Activated CD4-positive, alpha-beta memory T cell treated with anti-CD3 and anti-CD28 coated beads for 36 hours (primary cell): ENCODE results near the gene EMC10. TPM values are rescaled to one million over a fixed set of nuclear protein-coding genes. Genes with fewer than 3 reads are reported as not detected.

ENCODE experiments used
- CTCF ChIA-PET: fragments of 350-600 bp; sonication (Branson Sonifier 250); formaldehyde crosslinking; loops from one replicate; lab custom pipeline; 2021; ENCODE audit warnings: antibody characterized with exemption, inconsistent platforms; lab: Charles Lee
- POLR2A ChIA-PET: fragments of 350-600 bp; sonication (Branson Sonifier 250); formaldehyde crosslinking; loops from one replicate; lab custom pipeline; 2021; ENCODE audit warnings: antibody characterized with exemption; lab: Charles Lee
- DNase-seq: peaks from one replicate; pipeline ENCODE4 v3.0.0-alpha.2; 2020
- H3K27ac Mint-ChIP-seq: one replicate; pipeline ENCODE4 v1.8.0; 2021; ENCODE audit warnings: mixed read lengths
- H3K27me3 Mint-ChIP-seq: one replicate; pipeline ENCODE4 v1.8.0; 2021; ENCODE audit warnings: mixed read lengths
- H3K36me3 Mint-ChIP-seq: one replicate; pipeline ENCODE4 v1.8.0; 2021; ENCODE audit warnings: mixed read lengths
- H3K4me1 Mint-ChIP-seq: one replicate; pipeline ENCODE4 v1.8.0; 2021; ENCODE audit warnings: low read depth, mixed read lengths
- H3K4me3 Mint-ChIP-seq: one replicate; pipeline ENCODE4 v1.8.0; 2021; ENCODE audit warnings: mild to moderate bottlenecking, mixed read lengths
- H3K9me3 Mint-ChIP-seq: one replicate; pipeline ENCODE4 v1.8.0; 2021; ENCODE audit warnings: mixed read lengths
- intact Hi-C: fragments of 100-400 bp; cut with micrococcal nuclease; formaldehyde crosslinking; loops from one replicate; pipeline ENCODE4 v1.15.1; 2023
- total RNA-seq, 2 experiments: library from RNA; stranded (reverse); gene quantifications; one replicate each; pipeline ENCODE4 v1.2.3, GENCODE V29; 2021

EMC10 gene
- total RNA-seq, 2 experiments from 2014 or later, result 37.5 to 37.6 TPM

DNA sequence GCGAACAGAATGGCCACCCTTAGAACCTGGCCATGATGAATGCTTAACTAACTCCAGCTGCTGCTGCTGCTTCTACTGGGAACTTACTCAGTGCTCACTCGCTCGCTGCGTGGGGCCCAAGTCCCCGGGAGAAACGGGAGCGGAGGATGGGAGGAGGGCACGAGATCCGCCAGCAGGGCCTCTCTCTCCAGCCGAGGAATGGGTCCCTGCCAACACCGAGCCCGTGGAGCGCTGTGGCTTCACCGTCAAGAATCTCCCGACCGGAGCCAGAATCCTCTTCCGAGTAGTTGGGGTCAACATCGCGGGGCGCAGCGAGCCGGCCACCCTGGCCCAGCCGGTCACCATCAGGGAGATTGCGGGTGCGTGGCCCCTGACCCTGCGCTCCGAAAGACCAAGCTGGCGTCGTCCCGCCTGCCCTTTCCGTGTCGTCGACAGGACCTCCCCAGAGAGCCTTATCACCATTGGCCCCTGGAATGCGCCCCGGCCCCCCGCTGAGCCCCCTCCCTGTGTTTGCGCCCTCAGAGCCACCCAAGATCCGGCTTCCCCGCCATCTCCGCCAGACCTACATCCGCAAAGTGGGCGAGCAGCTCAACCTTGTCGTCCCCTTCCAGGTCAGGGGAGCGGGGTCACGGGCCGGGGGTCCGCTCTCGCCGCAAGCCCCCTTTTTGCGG, 17.8 kb upstream of the EMC10 start:
- H3K9me3 Mint-ChIP-seq, result no peaks in the 10 kb centered on the region
- H3K36me3 Mint-ChIP-seq, result no peaks in the 10 kb centered on the region
- H3K4me1 Mint-ChIP-seq, result peaks cover 13% of the 10 kb centered on the region
- H3K27ac Mint-ChIP-seq, result no peak overlapping the region
- ChIA-PET POLR2A (no interaction called here), CTCF (interaction anchor here (1.0 kb wide), 1 partner anchor 43 kb away, joined by 4 read pairs; no protein-coding TSS in a partner anchor)
- peaks cover 39% of the 10 kb centered on the region for H3K27me3 Mint-ChIP-seq
- no peak overlapping the region for H3K4me3 Mint-ChIP-seq
- DNase-seq, result no peak
- intact Hi-C loops, result no loop called here

DNA sequence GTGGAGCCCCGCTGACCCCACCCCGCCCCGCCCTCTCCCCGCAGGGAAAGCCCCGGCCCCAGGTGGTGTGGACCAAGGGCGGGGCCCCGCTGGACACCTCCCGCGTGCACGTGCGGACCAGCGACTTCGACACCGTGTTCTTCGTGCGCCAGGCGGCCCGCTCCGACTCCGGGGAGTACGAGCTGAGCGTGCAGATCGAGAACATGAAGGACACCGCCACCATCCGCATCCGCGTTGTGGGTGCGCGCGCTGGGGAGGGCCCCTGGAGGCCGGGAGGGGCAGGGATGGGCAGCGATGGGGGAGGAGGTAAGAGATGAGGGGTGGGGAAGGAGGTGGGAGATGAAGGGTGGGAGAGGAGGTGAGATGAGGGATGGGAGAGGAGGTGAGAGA, 17.2 kb upstream of the EMC10 start:
- intact Hi-C loops, result no loop called here
- H3K4me1 Mint-ChIP-seq, result peaks cover 13% of the 10 kb centered on the region
- H3K27ac Mint-ChIP-seq, result no peak overlapping the region
- ChIA-PET POLR2A (no interaction called here), CTCF (no interaction called here)
- no peaks in the 10 kb centered on the region for H3K9me3 Mint-ChIP-seq
- no peak overlapping the region for H3K4me3 Mint-ChIP-seq
- H3K27me3 Mint-ChIP-seq, result peaks cover 39% of the 10 kb centered on the region
- no peak for DNase-seq
- no peaks in the 10 kb centered on the region for H3K36me3 Mint-ChIP-seq

DNA sequence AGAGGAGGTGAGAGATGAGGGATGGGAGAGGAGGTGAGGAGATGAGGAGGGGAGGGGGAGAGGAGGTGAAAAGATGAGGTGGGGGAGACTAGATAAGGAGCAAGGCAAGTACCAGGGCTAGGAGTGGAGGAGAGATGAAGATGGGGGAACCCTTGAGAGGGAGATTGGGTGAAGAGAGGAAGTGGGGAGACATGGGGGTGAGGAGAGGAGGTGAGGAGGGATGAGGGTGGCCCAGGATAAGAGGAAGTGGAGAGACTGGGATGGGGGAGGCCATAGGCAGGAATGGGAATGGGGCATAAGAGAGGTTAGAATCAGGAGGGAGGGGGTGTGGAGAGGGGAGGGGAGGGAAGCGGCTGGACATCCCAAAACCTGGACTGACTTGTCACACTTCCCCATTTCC, 16.7 kb upstream of the EMC10 start:
- POLR2A ChIA-PET, result no interaction called here
- Mint-ChIP-seq H3K4me3 (no peak overlapping the region), H3K4me1 (peaks cover 13% of the 10 kb centered on the region)

DNA sequence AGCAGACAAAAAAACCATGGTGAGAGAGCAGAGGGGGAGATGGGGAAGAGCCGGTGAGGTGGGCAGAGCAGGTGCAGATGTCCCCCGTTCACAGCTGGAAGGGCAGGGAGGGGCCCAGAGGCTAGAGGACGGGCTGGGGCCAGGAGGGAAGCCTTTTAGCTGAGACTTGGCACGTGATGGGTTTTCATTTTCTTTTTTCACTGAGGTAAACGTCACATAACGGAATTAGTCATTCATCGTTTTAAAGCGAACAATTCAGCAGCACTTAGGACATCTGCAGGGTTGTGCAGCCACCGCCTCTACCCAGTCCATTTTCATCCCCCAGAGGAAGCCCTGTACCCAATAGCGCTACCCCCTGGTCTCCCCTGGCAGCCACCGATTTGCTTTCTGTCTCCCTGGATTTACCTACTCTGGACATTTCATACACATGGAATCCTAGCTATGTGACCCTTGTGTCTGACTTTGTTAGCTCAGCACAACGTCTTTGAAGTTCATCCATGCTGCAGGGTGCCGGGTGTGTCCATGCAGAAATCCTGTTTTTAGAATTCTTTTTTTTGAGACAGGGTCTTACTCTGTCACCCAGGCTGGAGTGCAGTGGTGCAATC, 16.0 kb upstream of the EMC10 start:
- peaks cover 36% of the 10 kb centered on the region for H3K27me3 Mint-ChIP-seq
- CTCF ChIA-PET, result interaction anchor here (0.6 to 4.8 kb wide), 23 partner anchors 10 to 242 kb away, joined by 3 to 54 read pairs (median 5); partner anchors contain the start of gene POLD1
- DNase-seq, result peak; percentile 47
- no peaks in the 10 kb centered on the region for H3K9me3 Mint-ChIP-seq
- no peak overlapping the region for H3K4me3 Mint-ChIP-seq
- H3K36me3 Mint-ChIP-seq, result no peaks in the 10 kb centered on the region
- POLR2A ChIA-PET, result interaction anchor here (1.3 kb wide), 1 partner anchor 103 kb away, joined by 10 read pairs; no protein-coding TSS in a partner anchor
- no peak overlapping the region for H3K27ac Mint-ChIP-seq
- intact Hi-C loops, result loop anchor here (2.0 to 5.0 kb wide), 2 partner anchors 43 to 207 kb away; partner anchors contain the start of gene SPIB
- H3K4me1 Mint-ChIP-seq, result peaks cover 13% of the 10 kb centered on the region

More for the DNA sequence above, 16.7 kb upstream of the EMC10 start:
- CTCF ChIA-PET, result interaction anchor here (1.1 to 4.8 kb wide), 9 partner anchors 10 to 126 kb away, joined by 3 to 54 read pairs (median 6); partner anchors contain the start of gene POLD1
- no peaks in the 10 kb centered on the region for H3K9me3 Mint-ChIP-seq
- DNase-seq, result no peak
- no peaks in the 10 kb centered on the region for H3K36me3 Mint-ChIP-seq
- H3K27ac Mint-ChIP-seq, result no peak overlapping the region
- intact Hi-C loops, result loop anchor here (2.0 to 5.0 kb wide), 2 partner anchors 42 to 207 kb away; partner anchors contain the start of gene SPIB
- H3K27me3 Mint-ChIP-seq, result peaks cover 39% of the 10 kb centered on the region

DNA sequence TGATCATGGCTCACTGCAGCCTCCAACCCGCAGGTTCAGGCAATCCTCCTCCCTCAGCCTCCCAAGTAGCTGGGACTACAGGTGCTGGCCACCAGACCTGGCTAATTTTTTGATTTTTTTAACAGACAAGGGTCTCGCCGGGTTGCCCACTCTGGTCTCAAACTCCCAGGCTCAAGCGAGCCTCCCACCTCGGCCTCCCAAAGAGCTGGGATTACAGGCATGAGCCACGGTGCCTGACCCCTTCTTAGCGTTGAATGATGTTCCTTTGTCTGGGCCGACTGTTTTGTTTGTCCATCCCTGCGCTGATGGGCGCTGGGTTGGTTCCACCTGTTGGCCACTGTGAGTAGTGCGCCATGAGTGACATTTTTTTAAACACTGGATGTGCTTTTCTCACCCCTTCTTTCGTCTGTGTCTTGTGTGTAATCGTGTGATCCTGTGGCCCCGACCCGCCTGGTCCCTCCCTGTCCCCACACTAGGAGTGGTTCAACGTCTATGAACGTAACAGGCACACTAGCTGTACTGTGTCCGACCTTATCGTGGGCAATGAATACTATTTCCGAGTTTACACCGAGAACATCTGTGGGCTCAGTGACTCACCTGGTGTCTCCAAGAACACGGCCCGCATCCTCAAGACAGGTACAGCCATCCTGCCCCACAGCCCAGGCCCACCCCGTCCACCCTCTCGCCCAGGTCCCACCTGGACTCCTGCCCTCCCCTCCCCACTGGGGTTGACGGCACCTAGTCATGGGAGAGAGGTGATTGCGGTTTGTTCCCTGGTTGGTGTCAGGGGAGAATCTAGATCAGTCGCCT, 15.0 kb upstream of the EMC10 start:
- Mint-ChIP-seq H3K4me3 (no peak overlapping the region), H3K27me3 (peaks cover 36% of the 10 kb centered on the region), H3K9me3 (no peaks in the 10 kb centered on the region), H3K4me1 (peaks cover 13% of the 10 kb centered on the region), H3K27ac (no peak overlapping the region), H3K36me3 (no peaks in the 10 kb centered on the region)
- ChIA-PET POLR2A (interaction anchor here (0.9 to 1.3 kb wide), 2 partner anchors 104 to 126 kb away, joined by 3 to 10 read pairs; no protein-coding TSS in a partner anchor), CTCF (interaction anchor here (0.7 to 4.8 kb wide), 25 partner anchors 11 to 243 kb away, joined by 3 to 54 read pairs (median 5); partner anchors contain the start of gene POLD1)
- intact Hi-C loops, result loop anchor here (1.0 to 5.0 kb wide), 4 partner anchors 44 to 208 kb away; partner anchors contain the start of gene SPIB
- DNase-seq, result peak; percentile 80

DNA sequence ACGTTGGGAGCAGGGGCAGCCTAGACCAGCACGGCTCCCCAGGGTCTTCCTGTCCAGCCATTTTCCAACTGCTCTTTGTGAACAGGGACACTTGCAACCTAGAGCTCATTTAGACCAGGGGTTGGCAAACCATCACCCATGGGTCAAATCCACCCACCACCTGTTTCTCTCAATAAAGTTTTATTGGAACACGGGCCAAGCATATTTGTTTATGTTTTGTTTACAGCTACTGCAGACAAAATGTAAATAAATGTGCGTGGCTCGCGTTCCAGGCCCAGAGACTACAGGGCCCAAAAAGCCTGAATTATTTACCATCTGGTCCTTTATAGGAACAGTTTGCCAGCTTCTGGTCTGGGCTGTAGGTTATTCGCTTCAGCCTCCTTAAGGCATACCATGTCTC, 13.3 kb upstream of the EMC10 start:
- intact Hi-C loops, result loop anchor here (5.0 kb wide), 1 partner anchor 46 kb away; the partner anchor contains the start of gene SPIB

DNA sequence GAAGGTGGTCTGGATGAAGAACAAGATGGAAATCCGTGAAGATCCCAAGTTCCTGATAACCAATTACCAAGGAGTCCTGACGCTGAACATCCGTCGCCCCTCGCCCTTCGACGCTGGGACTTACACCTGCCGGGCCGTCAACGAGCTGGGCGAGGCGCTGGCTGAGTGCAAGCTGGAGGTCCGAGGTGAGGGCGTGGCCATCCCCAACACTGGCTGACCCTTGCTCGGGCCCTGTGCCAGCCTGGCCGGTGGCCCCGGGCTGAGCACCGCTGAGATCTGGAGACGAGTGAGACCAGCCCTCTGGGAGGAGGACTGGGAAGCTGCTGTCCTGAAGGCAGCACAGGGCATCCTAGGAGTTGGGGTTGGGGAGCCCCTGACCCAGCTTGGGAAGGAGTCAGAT, 12.0 kb upstream of the EMC10 start:
- no peak overlapping the region for H3K4me3 Mint-ChIP-seq
- ChIA-PET POLR2A (no interaction called here), CTCF (interaction anchor here (0.8 to 4.8 kb wide), 3 partner anchors 95 to 212 kb away, joined by 4 to 54 read pairs (median 4); no protein-coding TSS in a partner anchor)
- H3K27me3 Mint-ChIP-seq, result peaks cover 23% of the 10 kb centered on the region
- DNase-seq, result no peak
- H3K27ac Mint-ChIP-seq, result no peak overlapping the region
- no peaks in the 10 kb centered on the region for H3K36me3 Mint-ChIP-seq
- H3K9me3 Mint-ChIP-seq, result no peaks in the 10 kb centered on the region
- H3K4me1 Mint-ChIP-seq, result peaks cover 13% of the 10 kb centered on the region
- intact Hi-C loops, result loop anchor here (5.0 kb wide), 1 partner anchor 47 kb away; the partner anchor contains the start of gene SPIB

More for the DNA sequence above, 13.3 kb upstream of the EMC10 start:
- Mint-ChIP-seq H3K4me3 (no peak overlapping the region), H3K27me3 (peaks cover 26% of the 10 kb centered on the region), H3K27ac (no peak overlapping the region), H3K4me1 (peaks cover 13% of the 10 kb centered on the region), H3K9me3 (no peaks in the 10 kb centered on the region), H3K36me3 (no peaks in the 10 kb centered on the region)
- POLR2A ChIA-PET, result no interaction called here
- DNase-seq, result no peak
- CTCF ChIA-PET, result interaction anchor here (0.6 to 4.8 kb wide), 7 partner anchors 13 to 211 kb away, joined by 3 to 54 read pairs (median 3); no protein-coding TSS in a partner anchor

DNA sequence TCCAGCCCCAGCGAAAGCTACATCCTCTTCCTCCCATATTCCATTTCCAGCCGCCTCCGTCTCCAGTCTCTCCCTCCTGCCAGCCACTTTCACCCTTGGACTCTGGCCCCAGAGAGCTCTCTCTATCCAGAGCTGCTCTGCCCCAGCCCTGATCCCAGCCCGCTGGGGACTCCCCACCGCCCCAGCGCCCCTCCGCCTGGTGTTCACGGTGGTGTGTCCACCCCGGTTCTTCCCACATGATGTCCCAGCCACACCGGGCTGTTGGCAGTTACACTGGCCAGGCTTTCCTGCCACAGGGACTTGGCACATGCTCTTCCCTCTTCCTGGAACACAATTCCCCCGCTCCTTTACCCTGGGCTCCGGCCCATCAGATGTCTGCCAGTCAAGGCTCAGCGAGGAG, 11.3 kb upstream of the EMC10 start:
- Mint-ChIP-seq H3K36me3 (no peaks in the 10 kb centered on the region), H3K27ac (no peak overlapping the region), H3K27me3 (peaks cover 19% of the 10 kb centered on the region), H3K9me3 (no peaks in the 10 kb centered on the region), H3K4me3 (no peak overlapping the region), H3K4me1 (peaks cover 11% of the 10 kb centered on the region)
- ChIA-PET CTCF (interaction anchor here (0.8 to 1.1 kb wide), 2 partner anchors 96 to 213 kb away, joined by 4 read pairs; no protein-coding TSS in a partner anchor), POLR2A (no interaction called here)
- intact Hi-C loops, result loop anchor here (5.0 kb wide), 1 partner anchor 48 kb away; the partner anchor contains the start of gene SPIB
- no peak for DNase-seq

DNA sequence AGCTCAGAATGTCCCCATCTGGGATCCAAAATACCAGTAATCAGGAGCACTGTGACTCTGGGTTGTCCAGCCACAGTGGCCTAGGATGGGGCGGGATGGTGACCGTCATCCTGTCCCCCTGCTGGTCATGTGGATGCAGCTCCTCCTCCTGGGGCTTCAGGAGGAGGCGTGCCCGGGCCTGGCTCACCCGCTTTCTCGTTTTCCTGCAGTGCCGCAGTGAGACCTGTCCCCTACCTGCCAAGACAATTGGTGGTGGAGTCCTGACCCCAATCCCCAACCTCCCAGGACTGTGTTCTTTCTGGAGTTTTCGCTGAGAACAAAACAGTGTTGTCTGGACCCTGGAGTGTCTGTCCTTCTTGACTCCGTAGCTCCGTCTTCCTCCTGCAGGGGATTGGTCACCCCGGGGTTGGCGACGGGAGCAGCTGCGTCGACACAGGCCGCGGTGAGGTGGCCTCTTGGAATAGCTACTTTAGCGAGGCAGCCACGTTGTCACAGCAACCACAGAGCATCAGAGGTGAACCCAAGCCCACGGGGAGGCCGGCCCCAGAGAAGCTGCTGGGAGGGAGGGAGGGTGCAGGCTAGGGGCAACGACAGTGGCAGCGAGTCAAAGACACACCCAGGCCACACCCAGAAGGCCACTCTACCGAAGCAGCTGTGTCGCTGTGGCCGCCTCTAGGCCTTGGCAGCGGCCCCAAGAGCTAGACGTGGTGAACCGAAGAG, 10.2 kb upstream of the EMC10 start:
- H3K27ac Mint-ChIP-seq, result no peak overlapping the region
- H3K36me3 Mint-ChIP-seq, result no peaks in the 10 kb centered on the region
- no peak for DNase-seq
- POLR2A ChIA-PET, result no interaction called here
- intact Hi-C loops, result no loop called here
- CTCF ChIA-PET, result interaction anchor here (1.3 kb wide), 1 partner anchor 109 kb away, joined by 4 read pairs; no protein-coding TSS in a partner anchor
- peaks cover 12% of the 10 kb centered on the region for H3K27me3 Mint-ChIP-seq
- no peaks in the 10 kb centered on the region for H3K9me3 Mint-ChIP-seq
- H3K4me1 Mint-ChIP-seq, result peaks cover 3% of the 10 kb centered on the region
- H3K4me3 Mint-ChIP-seq, result no peak overlapping the region

DNA sequence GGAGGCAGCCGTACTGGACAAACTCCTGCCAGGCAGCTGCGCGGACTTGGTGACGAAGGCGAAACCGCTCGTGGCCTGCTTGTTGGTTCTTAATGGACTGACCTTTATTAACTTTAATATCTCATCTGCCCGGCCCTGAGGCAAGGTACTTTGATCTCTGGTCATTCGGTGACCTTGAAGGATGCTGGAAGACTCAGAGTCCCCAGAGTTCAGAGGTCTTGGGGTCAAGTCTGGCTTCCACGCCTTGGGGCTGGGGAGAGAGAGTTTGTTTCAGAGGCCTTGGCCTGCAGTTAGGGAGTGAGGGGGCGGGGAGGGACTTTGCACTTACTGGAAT, 9.6 kb upstream of the EMC10 start:
- intact Hi-C loops, result no loop called here
- H3K27ac Mint-ChIP-seq, result no peak overlapping the region
- no peak for DNase-seq
- CTCF ChIA-PET, result interaction anchor here (1.3 kb wide), 1 partner anchor 109 kb away, joined by 4 read pairs; no protein-coding TSS in a partner anchor
- POLR2A ChIA-PET, result no interaction called here
- H3K4me3 Mint-ChIP-seq, result no peak overlapping the region
- H3K9me3 Mint-ChIP-seq, result no peaks in the 10 kb centered on the region
- peaks cover 8% of the 10 kb centered on the region for H3K27me3 Mint-ChIP-seq
- H3K4me1 Mint-ChIP-seq, result no peaks in the 10 kb centered on the region
- no peaks in the 10 kb centered on the region for H3K36me3 Mint-ChIP-seq

DNA sequence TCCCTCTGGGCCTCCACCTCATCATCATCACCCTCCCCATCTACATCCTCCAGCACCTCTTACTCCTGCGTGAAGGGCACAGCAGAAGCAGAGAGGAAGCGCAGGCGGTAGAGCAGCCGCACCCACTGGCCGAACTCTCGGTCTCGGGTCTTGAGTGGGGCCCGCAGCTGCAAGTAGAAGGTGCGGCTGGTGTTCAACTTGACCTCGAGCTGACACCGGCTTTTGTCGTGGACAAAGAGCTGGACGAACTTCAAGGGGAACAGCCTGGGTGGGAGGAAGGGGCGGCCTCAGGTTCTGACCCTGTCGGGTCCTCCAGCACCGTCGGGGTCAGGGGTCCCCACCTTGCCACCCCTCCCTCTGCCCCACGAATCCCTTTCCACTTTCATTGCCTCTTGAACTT, 8.7 kb upstream of the EMC10 start:
- ChIA-PET CTCF (interaction anchor here (0.6 kb wide), 1 partner anchor 115 kb away, joined by 4 read pairs; no protein-coding TSS in a partner anchor), POLR2A (no interaction called here)
- intact Hi-C loops, result no loop called here
- H3K27ac Mint-ChIP-seq, result no peak overlapping the region
- no peak for DNase-seq
- H3K4me1 Mint-ChIP-seq, result no peaks in the 10 kb centered on the region
- no peak overlapping the region for H3K4me3 Mint-ChIP-seq
- no peaks in the 10 kb centered on the region for H3K36me3 Mint-ChIP-seq
- H3K9me3 Mint-ChIP-seq, result no peaks in the 10 kb centered on the region
- H3K27me3 Mint-ChIP-seq, result peaks cover 6% of the 10 kb centered on the region
